ENCODE data around the gene DCST2. TPM values are rescaled to one million over a fixed set of nuclear protein-coding genes. Genes with fewer than 3 reads are reported as not detected.
A peak's percentile ranks its signal among the peaks of the same experiment; 100 is the strongest.

Gene DCST2
- total and polyA plus RNA-seq, 9 of the 15 experiments (the other 6 are each of a cell fraction or from before 2014, with no cell fraction given): 0.09 to 0.49 (median 0.11) TPM; not detected in 3

DNA sequence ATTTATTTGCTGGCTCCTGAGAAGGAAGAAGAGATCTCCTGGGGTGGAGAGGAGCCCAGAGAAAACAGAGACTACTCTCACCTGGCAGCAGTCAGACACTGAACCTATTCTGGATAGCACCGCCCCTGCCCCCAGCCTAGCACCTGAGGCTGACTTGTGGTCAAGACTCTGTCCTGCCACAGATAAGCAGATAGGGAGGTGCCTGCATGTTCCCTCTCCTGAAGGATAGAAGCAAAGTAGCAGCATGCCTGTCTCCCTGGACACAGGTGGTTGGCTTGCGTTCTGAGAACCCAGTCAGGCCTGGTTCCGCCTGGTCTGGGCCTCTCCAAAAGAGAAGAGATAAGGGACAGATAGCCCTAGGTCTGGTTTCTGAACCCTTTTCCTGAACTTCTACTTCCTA, 43.8 kb upstream of the DCST2 start (continued):
- TF ChIP-seq, protein P1, sequence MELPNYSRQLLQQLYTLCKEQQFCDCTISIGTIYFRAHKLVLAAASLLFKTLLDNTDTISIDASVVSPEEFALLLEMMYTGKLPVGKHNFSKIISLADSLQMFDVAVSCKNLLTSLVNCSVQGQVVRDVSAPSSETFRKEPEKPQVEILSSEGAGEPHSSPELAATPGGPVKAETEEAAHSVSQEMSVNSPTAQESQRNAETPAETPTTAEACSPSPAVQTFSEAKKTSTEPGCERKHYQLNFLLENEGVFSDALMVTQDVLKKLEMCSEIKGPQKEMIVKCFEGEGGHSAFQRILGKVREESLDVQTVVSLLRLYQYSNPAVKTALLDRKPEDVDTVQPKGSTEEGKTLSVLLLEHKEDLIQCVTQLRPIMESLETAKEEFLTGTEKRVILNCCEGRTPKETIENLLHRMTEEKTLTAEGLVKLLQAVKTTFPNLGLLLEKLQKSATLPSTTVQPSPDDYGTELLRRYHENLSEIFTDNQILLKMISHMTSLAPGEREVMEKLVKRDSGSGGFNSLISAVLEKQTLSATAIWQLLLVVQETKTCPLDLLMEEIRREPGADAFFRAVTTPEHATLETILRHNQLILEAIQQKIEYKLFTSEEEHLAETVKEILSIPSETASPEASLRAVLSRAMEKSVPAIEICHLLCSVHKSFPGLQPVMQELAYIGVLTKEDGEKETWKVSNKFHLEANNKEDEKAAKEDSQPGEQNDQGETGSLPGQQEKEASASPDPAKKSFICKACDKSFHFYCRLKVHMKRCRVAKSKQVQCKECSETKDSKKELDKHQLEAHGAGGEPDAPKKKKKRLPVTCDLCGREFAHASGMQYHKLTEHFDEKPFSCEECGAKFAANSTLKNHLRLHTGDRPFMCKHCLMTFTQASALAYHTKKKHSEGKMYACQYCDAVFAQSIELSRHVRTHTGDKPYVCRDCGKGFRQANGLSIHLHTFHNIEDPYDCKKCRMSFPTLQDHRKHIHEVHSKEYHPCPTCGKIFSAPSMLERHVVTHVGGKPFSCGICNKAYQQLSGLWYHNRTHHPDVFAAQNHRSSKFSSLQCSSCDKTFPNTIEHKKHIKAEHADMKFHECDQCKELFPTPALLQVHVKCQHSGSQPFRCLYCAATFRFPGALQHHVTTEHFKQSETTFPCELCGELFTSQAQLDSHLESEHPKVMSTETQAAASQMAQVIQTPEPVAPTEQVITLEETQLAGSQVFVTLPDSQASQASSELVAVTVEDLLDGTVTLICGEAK (IDR thresholded peaks at IDR 0.05): no peak
- TF ChIP-seq, protein P1 (CRISPR knock-in tag; IDR thresholded peaks at IDR 0.05): no peak
- TF ChIP-seq, protein P2, sequence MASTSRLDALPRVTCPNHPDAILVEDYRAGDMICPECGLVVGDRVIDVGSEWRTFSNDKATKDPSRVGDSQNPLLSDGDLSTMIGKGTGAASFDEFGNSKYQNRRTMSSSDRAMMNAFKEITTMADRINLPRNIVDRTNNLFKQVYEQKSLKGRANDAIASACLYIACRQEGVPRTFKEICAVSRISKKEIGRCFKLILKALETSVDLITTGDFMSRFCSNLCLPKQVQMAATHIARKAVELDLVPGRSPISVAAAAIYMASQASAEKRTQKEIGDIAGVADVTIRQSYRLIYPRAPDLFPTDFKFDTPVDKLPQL (IDR thresholded peaks at IDR 0.05; ENCODE audit: extremely low read depth, insufficient read length): no peak
- TF ChIP-seq, protein P3, sequence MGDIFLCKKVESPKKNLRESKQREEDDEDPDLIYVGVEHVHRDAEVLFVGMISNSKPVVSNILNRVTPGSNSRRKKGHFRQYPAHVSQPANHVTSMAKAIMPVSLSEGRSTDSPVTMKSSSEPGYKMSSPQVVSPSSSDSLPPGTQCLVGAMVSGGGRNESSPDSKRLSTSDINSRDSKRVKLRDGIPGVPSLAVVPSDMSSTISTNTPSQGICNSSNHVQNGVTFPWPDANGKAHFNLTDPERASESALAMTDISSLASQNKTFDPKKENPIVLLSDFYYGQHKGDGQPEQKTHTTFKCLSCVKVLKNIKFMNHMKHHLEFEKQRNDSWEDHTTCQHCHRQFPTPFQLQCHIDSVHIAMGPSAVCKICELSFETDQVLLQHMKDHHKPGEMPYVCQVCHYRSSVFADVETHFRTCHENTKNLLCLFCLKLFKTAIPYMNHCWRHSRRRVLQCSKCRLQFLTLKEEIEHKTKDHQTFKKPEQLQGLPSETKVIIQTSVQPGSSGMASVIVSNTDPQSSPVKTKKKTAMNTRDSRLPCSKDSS (IDR thresholded peaks at IDR 0.05; ENCODE audit: low read depth, partially characterized antibody): no peak
- no peak for TF ChIP-seq ZNF507 (tag; conservative IDR thresholded peaks at IDR 0.05)
- TF ChIP-seq KDM5B (IDR thresholded peaks at IDR 0.05; ENCODE audit: insufficient replicate concordance, low read depth, low read length): no peak
- 0 out of 4 replicates have a peak, but pooled peaks of 1 of the 2 experiments have one; percentile 19 for TF ChIP-seq RCOR1 (IDR thresholded peaks at IDR 0.05; ENCODE audit: borderline replicate concordance in 1 of 2, low read depth in 2 of 2, low read length in 2 of 2)
- no peak for TF ChIP-seq ZNF41 (CRISPR knock-in tag; conservative IDR thresholded peaks at IDR 0.05)
- TF ChIP-seq, protein P4, sequence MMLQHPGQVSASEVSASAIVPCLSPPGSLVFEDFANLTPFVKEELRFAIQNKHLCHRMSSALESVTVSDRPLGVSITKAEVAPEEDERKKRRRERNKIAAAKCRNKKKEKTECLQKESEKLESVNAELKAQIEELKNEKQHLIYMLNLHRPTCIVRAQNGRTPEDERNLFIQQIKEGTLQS (IDR thresholded peaks at IDR 0.05): no peak
- TF ChIP-seq, protein P4 (CRISPR knock-in tag; conservative IDR thresholded peaks at IDR 0.05): no peak
- TF ChIP-seq, protein P5, sequence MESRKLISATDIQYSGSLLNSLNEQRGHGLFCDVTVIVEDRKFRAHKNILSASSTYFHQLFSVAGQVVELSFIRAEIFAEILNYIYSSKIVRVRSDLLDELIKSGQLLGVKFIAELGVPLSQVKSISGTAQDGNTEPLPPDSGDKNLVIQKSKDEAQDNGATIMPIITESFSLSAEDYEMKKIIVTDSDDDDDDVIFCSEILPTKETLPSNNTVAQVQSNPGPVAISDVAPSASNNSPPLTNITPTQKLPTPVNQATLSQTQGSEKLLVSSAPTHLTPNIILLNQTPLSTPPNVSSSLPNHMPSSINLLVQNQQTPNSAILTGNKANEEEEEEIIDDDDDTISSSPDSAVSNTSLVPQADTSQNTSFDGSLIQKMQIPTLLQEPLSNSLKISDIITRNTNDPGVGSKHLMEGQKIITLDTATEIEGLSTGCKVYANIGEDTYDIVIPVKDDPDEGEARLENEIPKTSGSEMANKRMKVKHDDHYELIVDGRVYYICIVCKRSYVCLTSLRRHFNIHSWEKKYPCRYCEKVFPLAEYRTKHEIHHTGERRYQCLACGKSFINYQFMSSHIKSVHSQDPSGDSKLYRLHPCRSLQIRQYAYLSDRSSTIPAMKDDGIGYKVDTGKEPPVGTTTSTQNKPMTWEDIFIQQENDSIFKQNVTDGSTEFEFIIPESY (CRISPR knock-in tag; IDR thresholded peaks at IDR 0.05): no peak
- TF ChIP-seq ZNF668 (CRISPR knock-in tag; IDR thresholded peaks at IDR 0.05): no peak
- TF ChIP-seq COPS2 (conservative IDR thresholded peaks at IDR 0.05): no peak
- peak; percentile 78 for TF ChIP-seq ZEB2 (IDR thresholded peaks at IDR 0.05)

Data from K562 (cell line).